ENCODE measurements around the gene MORC3. TPM values are rescaled to one million over a fixed set of nuclear protein-coding genes. Genes with fewer than 3 reads are reported as not detected.

The MORC3 gene
- total RNA-seq, 1 experiment from 2014 or later, result 18.7 TPM

DNA sequence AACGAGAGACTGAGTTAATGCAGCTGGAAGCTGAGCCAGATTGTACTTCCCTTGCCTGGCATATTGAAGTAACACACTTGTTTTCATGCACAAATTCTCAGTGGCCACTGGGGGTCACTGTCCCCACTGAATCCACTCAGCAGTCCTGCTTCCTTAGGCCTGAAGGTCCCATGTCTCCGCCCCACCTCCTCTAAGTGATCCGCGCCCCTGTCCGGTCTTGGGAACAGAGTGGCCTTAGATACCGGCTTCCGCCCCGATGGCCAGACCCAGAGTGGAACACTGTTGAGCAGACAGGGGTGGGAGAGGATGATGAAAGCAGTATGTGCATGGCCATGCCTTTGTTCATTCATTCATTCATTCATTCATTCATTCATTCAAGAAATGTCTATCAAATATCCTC, 100.0 kb downstream of the MORC3 start:
- H4K8ac ChIP-seq (replicated peaks; ENCODE audit: insufficient read length, low read depth, low read length), result no peak overlapping the region
- H2AFZ ChIP-seq (ENCODE audit: low read length), result no peak overlapping the region
- H3K23me2 ChIP-seq (ENCODE audit: insufficient read length, low read depth, low read length, poor library complexity, severe bottlenecking), result no peaks in the 10 kb centered on the region
- H3K4me1 Mint-ChIP-seq, result peaks cover 16 to 28% of the 10 kb centered on the region in 2 experiments
- no peak overlapping the region for H3K4me2 ChIP-seq (ENCODE audit: insufficient read depth, insufficient read length, low read length)
- H3K27me3 Mint-ChIP-seq (ENCODE audit: low read depth), result no peaks in the 10 kb centered on the region
- TF ChIP-seq, protein P1, sequence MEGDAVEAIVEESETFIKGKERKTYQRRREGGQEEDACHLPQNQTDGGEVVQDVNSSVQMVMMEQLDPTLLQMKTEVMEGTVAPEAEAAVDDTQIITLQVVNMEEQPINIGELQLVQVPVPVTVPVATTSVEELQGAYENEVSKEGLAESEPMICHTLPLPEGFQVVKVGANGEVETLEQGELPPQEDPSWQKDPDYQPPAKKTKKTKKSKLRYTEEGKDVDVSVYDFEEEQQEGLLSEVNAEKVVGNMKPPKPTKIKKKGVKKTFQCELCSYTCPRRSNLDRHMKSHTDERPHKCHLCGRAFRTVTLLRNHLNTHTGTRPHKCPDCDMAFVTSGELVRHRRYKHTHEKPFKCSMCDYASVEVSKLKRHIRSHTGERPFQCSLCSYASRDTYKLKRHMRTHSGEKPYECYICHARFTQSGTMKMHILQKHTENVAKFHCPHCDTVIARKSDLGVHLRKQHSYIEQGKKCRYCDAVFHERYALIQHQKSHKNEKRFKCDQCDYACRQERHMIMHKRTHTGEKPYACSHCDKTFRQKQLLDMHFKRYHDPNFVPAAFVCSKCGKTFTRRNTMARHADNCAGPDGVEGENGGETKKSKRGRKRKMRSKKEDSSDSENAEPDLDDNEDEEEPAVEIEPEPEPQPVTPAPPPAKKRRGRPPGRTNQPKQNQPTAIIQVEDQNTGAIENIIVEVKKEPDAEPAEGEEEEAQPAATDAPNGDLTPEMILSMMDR (conservative IDR thresholded peaks at IDR 0.05), result peak; percentile 83
- H2BK5ac ChIP-seq (ENCODE audit: insufficient read length, low read length), result no peak overlapping the region
- H3T11ph ChIP-seq (ENCODE audit: low read length), result no peak overlapping the region
- no peaks in the 10 kb centered on the region for H3K9me3 Mint-ChIP-seq
- H3K27ac ChIP-seq (ENCODE audit: insufficient read length, low read depth, low read length), result no peak overlapping the region
- H3K27ac Mint-ChIP-seq, result no peak overlapping the region; a peak in 1 of 7 replicates
- H2BK12ac ChIP-seq (ENCODE audit: insufficient read length, low read depth, low read length), result no peak overlapping the region
- H3K18ac ChIP-seq (ENCODE audit: insufficient read length, low read depth, low read length), result no peak overlapping the region
- no peak overlapping the region for H4K5ac ChIP-seq (ENCODE audit: insufficient read length, low read depth, low read length)
- no peak overlapping the region for H4K91ac ChIP-seq (ENCODE audit: insufficient read length, low read depth, low read length)
- H3K14ac ChIP-seq (ENCODE audit: insufficient read depth, low read length), result no peak overlapping the region
- no peak overlapping the region for H2BK15ac ChIP-seq (ENCODE audit: low read depth, low read length)
- DNase-seq, result peak; percentile 89
- H2BK120ac ChIP-seq (ENCODE audit: low read depth, low read length, poor library complexity, severe bottlenecking), result no peak overlapping the region
- no peaks in the 10 kb centered on the region for H3K79me2 ChIP-seq (ENCODE audit: insufficient read depth, low read length)
- H3K4me1 ChIP-seq (ENCODE audit: insufficient read depth, low read length), result no peaks in the 10 kb centered on the region; the same call in 1 of the 2 replicates
- no peak overlapping the region for H3K56ac ChIP-seq (ENCODE audit: insufficient read length, low read depth, low read length)
- no peak overlapping the region for H3K4me3 Mint-ChIP-seq
- H3K9ac ChIP-seq (ENCODE audit: extremely low read depth, insufficient read length, low read length), result no peak overlapping the region
- no peak overlapping the region for H3K23ac ChIP-seq (ENCODE audit: insufficient read length, low read depth, low read length)
- H2BK20ac ChIP-seq (ENCODE audit: low read depth, low read length, poor library complexity, severe bottlenecking), result no peak overlapping the region
- no peaks in the 10 kb centered on the region for H3K9me3 ChIP-seq (ENCODE audit: control insufficient read depth, low read depth, low read length)
- H3K36me3 Mint-ChIP-seq (ENCODE audit: insufficient read depth in 1 of 3, low read depth in 3 of 3), result peaks cover 17 to 33% (median 24%) of the 10 kb centered on the region in 3 experiments; a peak in 6 of 7 replicates
- no peak overlapping the region for H3K4ac ChIP-seq (ENCODE audit: low read depth, low read length)
- H3K27me3 ChIP-seq (ENCODE audit: insufficient read depth, low read length), result no peaks in the 10 kb centered on the region
- H3K79me1 ChIP-seq (ENCODE audit: insufficient read depth, low read depth, low read length, poor library complexity, severe bottlenecking), result no peaks in the 10 kb centered on the region
- peaks cover 4% of the 10 kb centered on the region for H4K20me1 ChIP-seq (ENCODE audit: control insufficient read depth, insufficient read depth, insufficient read length)
- no CpG with 5 or more reads among the region's 8 CpGs for WGBS (ENCODE audit: extremely low coverage, insufficient read length, low lambda C conversion rate)
- H2AK5ac ChIP-seq (ENCODE audit: insufficient read length, low read length), result no peak overlapping the region
